ENCODE data around the gene TAOK3.

DNA sequence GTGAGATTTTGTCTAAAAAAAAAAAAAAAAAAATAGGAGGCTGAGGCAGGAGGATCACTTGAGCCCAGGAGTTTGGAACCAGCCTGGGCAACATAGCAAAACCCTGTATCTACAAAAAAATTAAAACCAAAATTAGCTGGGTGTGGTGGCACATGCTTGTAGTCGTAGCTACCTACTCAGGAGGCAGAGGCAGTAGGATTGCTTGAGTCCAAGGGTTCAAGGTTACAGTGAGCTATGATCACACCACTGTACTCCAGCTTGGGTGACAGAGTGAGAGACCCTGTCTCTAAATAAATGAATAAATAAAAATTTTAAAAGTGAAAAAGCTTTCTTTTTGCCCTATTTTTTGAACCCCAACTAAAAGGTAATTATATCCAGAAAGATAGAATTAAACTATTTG, 123.2 kb downstream of the TAOK3 start:
- TF ChIP-seq, protein P1, sequence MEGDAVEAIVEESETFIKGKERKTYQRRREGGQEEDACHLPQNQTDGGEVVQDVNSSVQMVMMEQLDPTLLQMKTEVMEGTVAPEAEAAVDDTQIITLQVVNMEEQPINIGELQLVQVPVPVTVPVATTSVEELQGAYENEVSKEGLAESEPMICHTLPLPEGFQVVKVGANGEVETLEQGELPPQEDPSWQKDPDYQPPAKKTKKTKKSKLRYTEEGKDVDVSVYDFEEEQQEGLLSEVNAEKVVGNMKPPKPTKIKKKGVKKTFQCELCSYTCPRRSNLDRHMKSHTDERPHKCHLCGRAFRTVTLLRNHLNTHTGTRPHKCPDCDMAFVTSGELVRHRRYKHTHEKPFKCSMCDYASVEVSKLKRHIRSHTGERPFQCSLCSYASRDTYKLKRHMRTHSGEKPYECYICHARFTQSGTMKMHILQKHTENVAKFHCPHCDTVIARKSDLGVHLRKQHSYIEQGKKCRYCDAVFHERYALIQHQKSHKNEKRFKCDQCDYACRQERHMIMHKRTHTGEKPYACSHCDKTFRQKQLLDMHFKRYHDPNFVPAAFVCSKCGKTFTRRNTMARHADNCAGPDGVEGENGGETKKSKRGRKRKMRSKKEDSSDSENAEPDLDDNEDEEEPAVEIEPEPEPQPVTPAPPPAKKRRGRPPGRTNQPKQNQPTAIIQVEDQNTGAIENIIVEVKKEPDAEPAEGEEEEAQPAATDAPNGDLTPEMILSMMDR (IDR thresholded peaks at IDR 0.05; ENCODE audit: low read depth, low read length) = no peak
- TF ChIP-seq EZH2phosphoT487 (IDR thresholded peaks at IDR 0.05; ENCODE audit: low read depth) = no peak
